Activated CD4-positive, alpha-beta T cell treated with anti-CD3 and anti-CD28 coated beads, Interleukin-2, amount 50 U/mL, for 24 hours (primary cell): Measurements from ENCODE around the gene NHERF1.

Source experiments
- DNase-seq, 2 donors: peaks; one replicate each; pipeline ENCODE4 v3.0.0-alpha.2; 2020; ENCODE audit warnings: low read depth in 1 of 2, low spot score in 1 of 2

Gene NHERF1

GRCh38 chr17:74767111-74767516, 18.7 kb downstream of the NHERF1 start:
- DNase-seq, result no peak

- DNase-seq, result no peak
These were observed 19.8 kb downstream of the NHERF1 start for GRCh38 chr17:74768069-74768762.

GRCh38 chr17:74768763-74769114, 20.3 kb downstream of the NHERF1 start:
- no peak for DNase-seq

DNA sequence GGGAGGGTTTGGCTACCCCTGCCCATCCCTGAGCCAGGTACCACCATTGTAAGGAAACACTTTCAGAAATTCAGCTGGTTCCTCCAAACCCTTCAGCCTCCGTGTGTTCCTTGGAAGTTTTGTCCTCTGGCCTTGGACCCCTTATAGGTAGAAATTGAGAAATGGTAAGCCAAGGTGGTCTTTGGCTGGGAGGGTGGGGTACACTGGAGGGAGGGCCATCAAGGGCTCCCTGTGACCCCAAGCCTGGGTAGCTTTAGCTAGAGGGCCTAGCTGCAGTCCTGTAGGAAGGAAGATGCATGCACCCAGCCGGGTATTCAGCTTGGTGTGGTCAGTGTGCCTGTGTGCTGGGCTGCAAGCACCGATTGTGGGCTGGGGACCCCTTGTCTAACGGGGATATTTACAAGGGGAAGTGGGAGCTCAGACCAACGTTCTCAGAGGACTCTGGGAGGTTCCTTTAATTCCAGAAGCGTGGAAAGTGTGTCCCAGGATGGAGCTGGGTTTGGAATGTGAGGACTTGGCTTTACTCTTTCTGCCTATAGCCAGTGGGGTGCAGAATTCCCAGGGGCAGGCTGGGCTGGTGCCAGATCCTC, 20.9 kb downstream of the NHERF1 start:
- DNase-seq, result no peak

DNA sequence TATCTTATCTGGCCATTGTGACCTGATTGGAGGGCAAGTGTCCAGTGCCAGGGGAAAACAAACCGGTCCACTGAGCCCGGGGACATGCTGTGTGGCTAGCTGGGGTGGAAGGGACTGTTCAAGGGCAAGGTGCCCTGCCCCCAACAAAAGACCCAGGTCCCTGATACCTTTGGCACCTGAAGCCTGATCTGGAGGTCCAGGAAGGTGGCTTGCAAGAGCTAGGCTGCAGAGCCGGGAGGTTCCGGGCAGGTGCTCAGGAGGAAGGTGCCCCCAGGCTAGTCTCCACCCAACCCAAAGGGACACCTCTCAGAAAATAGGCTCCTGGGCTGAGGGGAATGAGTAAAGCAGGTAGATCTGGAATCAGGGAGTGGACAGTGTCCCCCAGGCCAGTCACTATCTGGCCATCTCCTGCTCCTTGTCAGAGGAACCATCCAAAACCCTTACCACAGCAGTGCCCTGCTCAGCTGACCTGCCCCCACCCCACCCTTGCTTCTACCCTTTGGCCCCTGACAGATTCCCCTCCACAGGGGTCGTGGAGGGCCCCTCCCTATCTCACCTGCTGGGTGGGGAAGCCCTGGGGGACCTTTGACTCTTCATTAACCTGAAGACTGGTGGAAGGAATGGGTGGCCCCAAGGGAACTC, 21.5 kb downstream of the NHERF1 start:
- no peak for DNase-seq

- peak in 1 of 2 donors; percentile 56 for DNase-seq
These were observed 22.3 kb downstream of the NHERF1 start for GRCh38 chr17:74770498-74771318.

DNA sequence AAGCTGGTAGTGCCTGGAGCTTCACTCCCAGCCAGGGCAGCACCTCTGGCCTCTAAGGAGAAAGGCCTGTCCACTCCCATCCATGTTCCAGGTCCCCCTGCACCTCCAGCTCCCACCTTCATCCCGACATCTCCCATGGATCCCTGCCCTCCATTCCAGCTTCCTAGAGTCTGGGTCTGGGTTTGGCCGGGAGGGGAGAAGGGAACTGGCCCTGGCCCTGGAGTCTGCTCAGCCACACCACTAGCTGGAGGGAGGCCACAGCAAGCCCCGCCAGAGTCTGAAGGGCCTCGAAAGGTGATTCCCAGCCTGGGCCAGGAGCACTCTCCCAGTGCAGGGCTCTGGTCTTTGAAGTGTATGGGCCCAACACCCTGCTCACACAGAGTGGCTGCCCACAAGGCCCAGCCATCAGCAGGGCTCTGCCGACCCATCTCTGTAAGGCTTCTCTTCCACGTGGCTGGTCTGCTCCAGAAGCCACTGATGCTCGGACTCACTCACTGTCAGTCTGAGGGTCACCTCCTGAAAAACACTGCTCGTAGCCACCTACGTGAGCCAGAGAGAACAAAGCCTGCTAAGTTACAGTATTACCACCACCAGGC, 23.0 kb downstream of the NHERF1 start:
- DNase-seq, result no peak

- DNase-seq, result no peak
These were observed 23.6 kb downstream of the NHERF1 start for GRCh38 chr17:74772053-74772452.

GRCh38 chr17:74773414-74773813, 25.0 kb downstream of the NHERF1 start:
- no peak for DNase-seq

- no peak for DNase-seq
These were observed 25.5 kb downstream of the NHERF1 start for GRCh38 chr17:74773871-74774286.

DNA sequence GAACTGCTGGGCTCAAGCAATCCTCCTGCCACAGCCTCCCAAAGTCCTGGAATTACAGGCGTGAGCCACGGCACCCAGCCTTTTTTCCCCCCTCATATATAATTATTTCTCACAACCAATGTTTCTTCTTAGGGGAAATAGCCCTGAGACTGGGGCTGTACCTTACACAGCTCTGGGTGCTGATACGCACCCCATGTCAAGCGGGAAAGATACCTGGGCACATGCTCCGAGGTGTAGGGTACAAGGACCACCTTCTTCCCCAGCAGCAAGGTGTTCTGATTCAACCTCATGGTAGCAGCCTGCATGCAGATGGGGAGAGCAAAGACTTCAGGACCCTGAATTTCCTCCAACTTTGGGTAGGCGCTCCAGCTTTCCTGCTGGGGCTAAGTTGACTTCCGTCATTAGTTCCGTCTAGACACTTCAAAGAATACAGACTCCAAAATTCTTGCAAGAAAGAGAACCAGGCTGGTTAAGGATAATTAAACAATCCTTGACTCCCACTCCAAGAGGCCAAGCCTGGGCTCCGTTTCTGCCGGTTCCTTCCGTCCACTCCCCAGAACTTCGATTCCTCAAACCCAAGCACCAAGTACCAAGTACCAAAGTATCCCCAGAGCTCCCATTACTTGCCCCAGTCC, 27.1 kb downstream of the NHERF1 start:
- no peak for DNase-seq

- DNase-seq, result peak; percentile 97 to 98
These were observed 27.9 kb downstream of the NHERF1 start, which contains the start of gene NAT9 for GRCh38 chr17:74776044-74776962. Gene NAT9, minus strand, starts transcription at chr17:74776345. Its CDS starts 647 bp downstream, at chr17:74775698.

DNA sequence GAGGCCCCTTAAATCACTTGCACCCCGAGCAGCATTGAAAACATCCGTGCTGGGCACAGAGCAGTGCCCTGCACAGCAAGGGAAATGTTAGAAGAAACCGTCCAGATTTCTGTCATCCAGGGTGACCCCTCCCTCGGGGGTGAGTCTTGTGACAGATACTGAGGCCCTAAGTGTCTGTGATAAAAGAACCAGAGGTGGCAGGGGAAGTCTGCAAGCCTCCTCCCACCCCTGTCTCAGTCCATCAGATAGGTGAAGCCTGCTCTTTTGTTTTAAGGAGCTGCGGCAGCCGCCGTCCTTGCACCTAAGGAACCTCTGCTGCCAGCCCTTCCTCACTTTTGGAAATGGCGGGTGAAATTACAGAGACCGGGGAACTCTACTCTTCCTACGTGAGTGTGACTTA, 28.6 kb downstream of the NHERF1 start:
- no peak for DNase-seq

DNA sequence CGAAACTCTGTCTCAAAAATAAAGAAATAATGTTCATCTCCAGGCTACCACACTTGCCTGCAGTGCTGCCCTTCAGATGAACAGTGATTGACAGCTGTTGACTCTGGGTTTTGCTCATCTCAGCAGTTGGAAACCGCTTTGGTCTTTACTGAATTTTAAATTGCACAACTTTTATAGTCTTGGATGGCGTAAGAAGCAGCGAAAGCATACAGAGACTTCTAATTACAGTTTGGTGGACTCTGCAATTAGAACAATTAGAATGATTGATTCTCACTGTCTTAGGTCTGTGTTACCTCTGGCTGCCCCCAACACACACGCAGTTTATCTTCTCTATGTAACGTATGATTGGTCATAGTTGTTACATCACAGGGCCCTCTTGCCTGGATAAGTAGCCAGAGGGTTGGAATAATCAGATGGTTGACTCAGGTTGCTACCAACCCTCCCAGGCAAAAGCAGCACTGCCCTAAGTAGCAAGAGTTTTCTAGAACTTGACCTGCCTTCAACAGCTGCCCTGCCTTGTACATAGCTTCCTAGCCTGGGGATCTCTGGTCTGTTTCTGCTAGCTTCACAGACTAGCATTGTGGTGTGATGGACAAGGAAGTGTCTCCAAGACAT, 29.6 kb downstream of the NHERF1 start:
- DNase-seq, result no peak

DNA sequence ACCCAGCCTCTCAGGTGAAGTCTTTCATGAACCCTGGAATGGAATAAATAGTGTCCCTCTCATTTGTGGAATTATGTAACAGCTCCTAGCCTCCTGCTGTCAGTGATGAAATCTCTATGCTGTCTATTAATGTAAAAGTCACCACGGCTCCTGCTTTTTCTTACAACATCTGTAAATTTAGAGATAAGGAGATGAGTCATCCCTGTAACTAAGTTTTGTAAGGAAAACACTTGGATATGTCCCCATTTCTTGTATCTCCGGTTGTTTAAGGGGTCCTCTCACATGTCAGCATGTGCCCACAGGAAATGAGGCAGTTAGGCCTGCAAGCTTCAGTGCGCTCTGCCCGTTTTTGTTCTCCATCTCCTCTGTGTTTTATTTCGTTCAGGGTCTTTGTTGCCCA, 30.5 kb downstream of the NHERF1 start:
- DNase-seq, result no peak

- DNase-seq, result no peak
These were observed 31.1 kb downstream of the NHERF1 start for GRCh38 chr17:74779501-74779900.

GRCh38 chr17:74779948-74780400, 31.5 kb downstream of the NHERF1 start:
- peak in 1 of 2 donors; percentile 53 for DNase-seq

- DNase-seq, result no peak
These were observed 32.2 kb downstream of the NHERF1 start for GRCh38 chr17:74780443-74781238.
